ENCODE measurements around the gene SLC6A17.

Gene SLC6A17

GRCh38 chr1:110212169-110213142 lies 62.2 kb downstream of the SLC6A17 start:
- no peak for DNase-seq
- Histone ChIP-seq H3K4me3 (ENCODE audit: low read length) (no peak overlapping the region), H3K36me3 (replicated peaks; ENCODE audit: insufficient read depth, low read length) (no peaks in the 10 kb centered on the region), H3F3A (ENCODE audit: insufficient read depth, low read length) (peaks cover 10% of the 10 kb centered on the region), H3K27me3 (replicated peaks; ENCODE audit: insufficient read depth, low read length) (no peaks in the 10 kb centered on the region), H3K27ac (ENCODE audit: low read length) (no peak overlapping the region), H3K4me1 (ENCODE audit: low read length) (peaks cover 8% of the 10 kb centered on the region; the same call in 1 of the 2 replicates), H2AFZ (ENCODE audit: low read length) (no peak overlapping the region), H3K4me2 (ENCODE audit: low read depth, low read length) (no peak overlapping the region), H3K9me3 (replicated peaks; ENCODE audit: insufficient read depth, low read length) (no peaks in the 10 kb centered on the region), H4K20me1 (ENCODE audit: insufficient read depth, low read length) (no peaks in the 10 kb centered on the region), H3K79me2 (ENCODE audit: low read length) (no peaks in the 10 kb centered on the region), H3K9ac (ENCODE audit: low read length) (no peak overlapping the region), H3K9me2 (replicated peaks; ENCODE audit: insufficient read depth, low read length) (no peaks in the 10 kb centered on the region)
- TF ChIP-seq, protein P1, sequence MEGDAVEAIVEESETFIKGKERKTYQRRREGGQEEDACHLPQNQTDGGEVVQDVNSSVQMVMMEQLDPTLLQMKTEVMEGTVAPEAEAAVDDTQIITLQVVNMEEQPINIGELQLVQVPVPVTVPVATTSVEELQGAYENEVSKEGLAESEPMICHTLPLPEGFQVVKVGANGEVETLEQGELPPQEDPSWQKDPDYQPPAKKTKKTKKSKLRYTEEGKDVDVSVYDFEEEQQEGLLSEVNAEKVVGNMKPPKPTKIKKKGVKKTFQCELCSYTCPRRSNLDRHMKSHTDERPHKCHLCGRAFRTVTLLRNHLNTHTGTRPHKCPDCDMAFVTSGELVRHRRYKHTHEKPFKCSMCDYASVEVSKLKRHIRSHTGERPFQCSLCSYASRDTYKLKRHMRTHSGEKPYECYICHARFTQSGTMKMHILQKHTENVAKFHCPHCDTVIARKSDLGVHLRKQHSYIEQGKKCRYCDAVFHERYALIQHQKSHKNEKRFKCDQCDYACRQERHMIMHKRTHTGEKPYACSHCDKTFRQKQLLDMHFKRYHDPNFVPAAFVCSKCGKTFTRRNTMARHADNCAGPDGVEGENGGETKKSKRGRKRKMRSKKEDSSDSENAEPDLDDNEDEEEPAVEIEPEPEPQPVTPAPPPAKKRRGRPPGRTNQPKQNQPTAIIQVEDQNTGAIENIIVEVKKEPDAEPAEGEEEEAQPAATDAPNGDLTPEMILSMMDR (IDR thresholded peaks at IDR 0.05; ENCODE audit: low read length) = no peak
- TF ChIP-seq EZH2phosphoT487 (IDR thresholded peaks at IDR 0.05; ENCODE audit: low read length) = no peak
- no peak for TF ChIP-seq EZH2 (optimal IDR thresholded peaks at IDR 0.05; ENCODE audit: low read depth, low read length)

- Histone ChIP-seq H3K4me2 (ENCODE audit: low read depth, low read length) (no peak overlapping the region), H2AFZ (ENCODE audit: low read length) (no peak overlapping the region), H3K4me3 (ENCODE audit: low read length) (no peak overlapping the region), H3K27ac (ENCODE audit: low read length) (no peak overlapping the region), H3K9ac (ENCODE audit: low read length) (no peak overlapping the region), H3K36me3 (replicated peaks; ENCODE audit: insufficient read depth, low read length) (no peaks in the 10 kb centered on the region), H3K4me1 (ENCODE audit: low read length) (peaks cover 8% of the 10 kb centered on the region; the same call in 1 of the 2 replicates), H3K9me2 (replicated peaks; ENCODE audit: insufficient read depth, low read length) (no peaks in the 10 kb centered on the region), H3K79me2 (ENCODE audit: low read length) (no peaks in the 10 kb centered on the region), H4K20me1 (ENCODE audit: insufficient read depth, low read length) (no peaks in the 10 kb centered on the region), H3K27me3 (replicated peaks; ENCODE audit: insufficient read depth, low read length) (no peaks in the 10 kb centered on the region), H3F3A (ENCODE audit: insufficient read depth, low read length) (peaks cover 10% of the 10 kb centered on the region), H3K9me3 (replicated peaks; ENCODE audit: insufficient read depth, low read length) (no peaks in the 10 kb centered on the region)
- TF ChIP-seq EZH2 (optimal IDR thresholded peaks at IDR 0.05; ENCODE audit: low read depth, low read length) (no peak), EZH2phosphoT487 (IDR thresholded peaks at IDR 0.05; ENCODE audit: low read length) (no peak)
- TF ChIP-seq, protein P1 (IDR thresholded peaks at IDR 0.05; ENCODE audit: low read length) = no peak
- DNase-seq = no peak
Observed at GRCh38 chr1:110213143-110213540, 62.8 kb downstream of the SLC6A17 start.

DNA sequence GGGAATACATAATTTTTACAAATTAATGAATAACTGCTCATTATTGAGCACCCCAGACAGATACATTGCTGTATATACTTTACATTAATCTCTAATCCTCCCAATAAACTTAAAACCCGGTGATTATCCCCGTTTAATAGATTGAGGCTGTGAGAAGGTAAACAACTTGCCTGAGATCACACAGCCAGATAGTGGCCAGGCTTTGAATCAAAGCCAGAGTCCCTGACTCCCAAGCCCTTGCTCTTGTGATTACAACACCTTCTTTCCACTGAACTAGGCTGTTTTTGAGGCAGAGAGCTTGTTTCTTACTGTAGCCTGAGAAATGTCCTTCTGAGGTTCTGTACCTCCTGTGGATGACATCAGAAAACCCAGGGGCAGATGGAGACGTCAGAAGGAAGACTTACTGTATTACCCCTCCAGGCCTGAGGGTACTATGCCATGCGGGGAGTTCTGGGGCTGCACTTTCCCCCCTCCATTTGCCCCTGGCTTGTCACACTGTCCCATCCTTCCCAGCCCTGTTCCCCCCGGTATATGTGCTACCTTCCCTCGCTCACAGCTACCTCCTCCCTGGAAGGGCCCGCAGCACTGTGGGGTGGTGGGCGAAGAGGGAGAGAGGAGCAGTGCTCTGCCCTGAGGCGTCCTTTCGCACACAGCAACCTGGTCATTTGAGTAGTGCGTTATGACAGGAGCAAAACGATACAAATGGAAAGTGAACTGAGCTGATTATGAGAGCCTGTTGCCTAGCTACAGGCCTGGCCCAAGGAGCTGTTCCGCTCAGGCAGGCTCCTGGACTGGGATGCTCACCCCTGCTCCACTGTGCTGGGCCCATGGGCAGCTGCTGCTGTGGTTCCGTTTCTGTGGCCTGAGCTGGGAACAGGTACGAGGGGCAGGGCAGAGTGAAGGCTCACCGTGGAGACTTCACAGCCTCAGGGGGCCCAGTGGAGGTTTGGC lies 64.4 kb downstream of the SLC6A17 start:
- Histone ChIP-seq H3K79me2 (ENCODE audit: low read length) (no peaks in the 10 kb centered on the region), H3K9me3 (replicated peaks; ENCODE audit: insufficient read depth, low read length) (no peaks in the 10 kb centered on the region), H3K9ac (ENCODE audit: low read length) (no peak overlapping the region), H3K4me3 (ENCODE audit: low read length) (no peak overlapping the region), H2AFZ (ENCODE audit: low read length) (no peak overlapping the region), H3K9me2 (replicated peaks; ENCODE audit: insufficient read depth, low read length) (no peaks in the 10 kb centered on the region), H3K27me3 (replicated peaks; ENCODE audit: insufficient read depth, low read length) (no peaks in the 10 kb centered on the region), H3K36me3 (replicated peaks; ENCODE audit: insufficient read depth, low read length) (no peaks in the 10 kb centered on the region), H3K4me1 (ENCODE audit: low read length) (no peaks in the 10 kb centered on the region), H3K4me2 (ENCODE audit: low read depth, low read length) (no peak overlapping the region), H4K20me1 (ENCODE audit: insufficient read depth, low read length) (no peaks in the 10 kb centered on the region), H3F3A (ENCODE audit: insufficient read depth, low read length) (peaks cover under 1% of the 10 kb centered on the region; the same call in 1 of the 2 replicates), H3K27ac (ENCODE audit: low read length) (no peak overlapping the region)
- DNase-seq = no peak
- TF ChIP-seq, protein P1 (IDR thresholded peaks at IDR 0.05; ENCODE audit: low read length) = no peak

Measured in MM.1S (cell line).